ENCODE measurements around the gene RAI1.

RAI1 gene

DNA sequence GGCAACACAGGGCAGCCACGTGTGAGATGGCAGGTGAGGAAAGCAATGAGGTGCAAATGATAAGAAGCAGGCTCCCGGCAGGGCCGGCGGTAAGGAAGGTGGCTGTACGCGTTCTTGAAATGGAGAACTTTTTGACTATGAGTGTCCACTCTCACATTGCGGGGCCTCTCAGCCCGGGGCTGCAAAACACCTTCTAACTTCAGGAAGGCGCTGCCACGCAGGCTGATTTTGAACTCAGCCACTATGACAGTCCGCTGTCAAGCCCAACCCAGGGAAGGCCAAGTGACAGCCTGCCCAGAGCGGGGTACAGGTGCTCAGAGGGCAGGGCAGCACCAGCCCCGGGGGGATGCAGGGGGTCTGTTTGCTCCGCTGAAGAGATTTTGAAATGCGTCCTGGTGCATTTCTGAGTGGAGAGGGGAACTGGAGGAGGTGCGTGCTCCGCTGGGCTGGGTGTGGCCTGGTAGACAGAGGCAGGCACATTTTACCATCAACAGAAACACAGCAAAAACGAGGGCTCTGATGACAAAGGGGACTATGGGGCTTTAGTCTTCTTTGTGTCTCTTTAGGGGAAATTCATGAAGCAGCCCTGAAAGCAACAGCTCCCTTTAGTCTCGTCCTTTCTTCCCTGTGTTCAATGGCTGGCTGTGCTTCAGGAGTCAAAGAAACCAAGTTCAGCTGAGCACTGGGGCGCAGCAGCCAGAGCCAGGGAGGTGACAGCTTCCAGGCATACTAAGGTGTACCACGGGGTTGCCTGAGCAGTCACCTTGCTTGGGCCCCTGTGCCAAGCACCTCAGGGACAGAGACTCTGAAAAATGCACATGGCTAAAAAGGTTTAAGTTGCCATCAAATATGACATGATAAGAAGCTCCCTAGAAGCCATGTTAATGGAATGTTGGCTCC, 170.1 kb downstream of the RAI1 start:
- DNase-seq: no peak

DNA sequence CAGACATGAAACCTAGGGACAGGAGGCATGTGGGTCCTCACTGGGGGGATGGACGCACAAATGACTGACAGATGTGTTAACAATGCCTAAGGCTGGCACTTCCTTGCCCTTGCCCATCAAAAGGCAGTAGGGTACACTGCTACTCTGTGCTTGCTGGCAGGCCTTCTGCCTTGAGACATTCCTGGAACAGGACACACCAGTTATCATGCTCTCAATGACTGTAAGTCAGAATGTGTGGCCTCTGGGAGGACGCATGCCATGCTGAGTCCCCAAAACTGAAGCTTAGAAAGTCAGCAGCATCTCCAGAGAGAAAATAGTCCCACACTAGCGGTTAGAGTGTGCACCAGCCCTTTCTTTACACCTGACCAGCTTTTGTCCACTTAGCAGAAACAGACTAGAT, 171.7 kb downstream of the RAI1 start:
- DNase-seq: no peak

DNA sequence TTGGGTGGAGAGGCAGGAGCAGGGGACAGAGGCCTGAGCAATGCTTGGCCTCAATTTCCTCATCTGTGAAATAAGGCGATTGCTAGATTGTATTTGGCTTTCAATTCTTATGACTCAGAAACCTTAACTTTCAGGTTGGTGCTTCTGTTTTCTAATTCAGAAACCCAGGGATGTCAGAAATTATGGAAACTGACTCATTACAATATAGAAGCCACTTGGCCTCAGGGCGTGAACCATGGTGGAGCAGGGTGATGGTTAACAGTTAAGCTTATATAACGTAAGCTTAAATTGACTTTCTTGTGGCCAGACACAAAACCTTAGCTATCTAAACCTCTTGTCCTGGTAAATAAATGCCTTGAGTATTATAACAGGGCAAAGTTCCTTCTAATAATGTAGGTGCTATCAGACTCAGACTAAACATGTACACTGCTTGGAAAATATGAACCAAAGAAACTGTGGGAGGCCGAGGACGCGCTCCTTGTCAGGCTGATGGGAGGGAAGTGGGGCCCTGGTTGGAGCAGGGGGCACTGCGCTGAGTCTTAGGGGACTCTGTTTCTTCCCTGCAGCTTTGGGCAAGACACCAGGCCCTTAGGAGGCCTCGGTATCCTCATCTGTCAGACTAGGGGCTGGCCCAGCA, 172.7 kb downstream of the RAI1 start:
- DNase-seq: no peak

DNA sequence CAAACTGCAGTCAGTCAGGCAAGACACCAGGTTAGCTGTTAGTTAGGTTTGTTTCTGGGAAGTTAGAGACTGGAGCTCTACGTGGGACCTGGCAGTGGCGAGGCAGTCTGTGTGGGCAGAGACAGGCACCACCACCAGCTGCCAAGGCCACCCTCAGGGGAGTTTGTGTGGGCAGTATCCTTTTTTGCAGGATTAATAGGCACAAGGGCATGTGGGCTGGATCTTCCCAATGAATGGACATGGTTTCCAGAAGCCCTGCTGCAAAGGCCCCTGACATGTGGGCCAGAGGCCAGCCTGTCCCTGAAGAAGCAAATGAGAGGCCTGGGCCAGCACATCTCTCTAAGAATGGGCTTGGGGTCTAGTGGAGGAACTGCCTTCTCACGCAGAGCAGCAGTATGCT, 174.7 kb downstream of the RAI1 start:
- no peak for DNase-seq

DNA sequence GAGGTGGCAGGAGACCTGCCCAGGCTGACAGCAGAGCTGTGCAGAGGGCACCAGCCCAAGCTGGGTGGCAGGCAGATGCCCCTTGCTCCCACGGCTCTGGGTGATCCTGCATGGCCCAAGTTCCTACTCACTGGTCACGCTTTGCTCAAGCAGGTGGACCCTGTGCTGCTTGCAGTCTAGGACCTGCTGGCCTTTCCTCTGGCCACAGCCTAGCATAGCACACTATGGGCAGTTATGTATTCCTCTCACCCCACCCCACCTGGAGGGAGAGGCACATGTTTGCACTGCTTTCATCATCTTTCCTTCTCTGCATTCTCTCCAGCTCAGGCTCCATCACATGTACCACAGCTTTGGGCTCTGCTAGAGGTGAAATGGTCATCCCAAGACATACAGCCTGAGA, 175.1 kb downstream of the RAI1 start:
- DNase-seq: no peak

DNA sequence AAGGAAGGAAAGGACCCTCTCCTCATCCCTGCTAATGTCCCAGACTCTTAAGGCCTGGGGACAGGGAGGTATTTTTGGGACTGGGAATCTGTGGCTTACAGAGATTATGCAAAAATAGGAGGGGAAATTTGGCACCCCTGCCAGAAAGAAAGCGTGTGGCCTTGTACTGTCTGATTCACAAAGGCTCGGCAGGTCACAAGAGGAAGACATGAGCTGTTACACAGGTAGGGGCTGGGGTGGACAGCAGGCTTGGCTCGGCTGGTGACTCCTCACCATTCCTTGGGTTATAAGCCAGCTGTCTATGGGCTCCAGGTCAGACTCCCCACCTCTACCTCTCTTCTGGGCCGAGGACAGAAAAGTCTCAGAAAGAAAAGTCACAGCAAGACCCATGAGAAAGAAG, 176.2 kb downstream of the RAI1 start:
- DNase-seq: no peak

DNA sequence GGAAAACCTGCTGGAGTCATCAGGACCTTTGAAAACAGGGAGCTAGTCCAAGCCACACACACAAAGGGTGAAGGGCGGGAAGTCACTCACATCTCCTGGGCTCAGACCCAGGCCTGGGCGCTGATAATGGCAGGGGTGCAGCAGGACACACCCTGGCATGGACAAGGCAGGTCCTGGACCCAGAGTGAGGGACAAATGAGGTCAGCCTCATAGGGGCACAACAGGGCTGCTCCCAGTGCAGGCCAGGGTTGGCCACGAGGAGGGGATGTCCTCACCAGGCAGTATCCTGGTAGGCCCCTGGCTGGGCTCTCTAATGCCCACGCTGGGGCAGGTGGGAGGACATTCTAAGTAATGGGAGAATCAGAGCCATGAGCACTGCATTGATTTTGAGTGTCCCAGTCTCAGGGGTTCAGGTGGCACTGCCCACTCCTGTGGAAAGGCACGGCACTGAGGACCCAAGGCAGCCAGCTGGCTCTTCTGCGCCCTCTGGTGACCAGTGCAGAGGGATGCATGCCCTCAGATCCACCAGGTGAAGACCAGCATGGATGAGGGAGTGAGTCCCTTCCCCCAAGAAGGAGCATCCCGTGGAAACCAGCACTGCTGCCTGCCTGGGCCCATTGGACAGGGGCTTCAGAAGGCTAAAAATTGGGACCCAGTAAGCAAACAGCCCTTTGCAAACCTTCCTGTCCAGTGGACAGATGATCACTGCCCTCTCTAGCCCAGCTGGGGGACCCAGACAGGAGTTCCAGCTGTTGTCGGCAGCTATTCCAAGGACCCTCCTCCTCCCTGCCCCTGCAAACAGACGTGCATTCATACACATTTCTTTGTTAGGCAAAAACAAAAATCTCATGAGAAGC, 178.9 kb downstream of the RAI1 start:
- peak; percentile 68 for DNase-seq

DNA sequence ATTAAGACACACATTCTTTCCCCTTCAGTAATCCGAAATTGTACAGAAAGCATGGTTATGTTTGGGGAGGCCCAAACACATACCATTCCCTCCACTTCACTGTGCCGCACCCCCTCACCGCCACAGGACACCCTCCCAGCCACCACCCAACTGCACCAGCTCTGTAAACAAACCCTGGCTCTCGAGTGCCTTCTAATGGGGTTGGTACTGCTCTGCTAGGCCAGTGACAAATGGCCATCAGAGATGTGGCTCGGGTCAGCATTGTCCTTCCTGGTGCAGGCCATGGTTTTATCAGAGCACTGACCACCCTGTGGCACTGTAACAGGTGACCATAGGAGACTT, 179.5 kb downstream of the RAI1 start:
- DNase-seq: no peak

All from stimulated activated CD4-positive, alpha-beta T cell treated with anti-CD3 and anti-CD28 coated beads, Interleukin-4, amount 100 ng/mL, for 1 hour (primary cell).